ENCODE data around the gene DCANP1. TPM values are rescaled to one million over a fixed set of nuclear protein-coding genes. Genes with fewer than 3 reads are reported as not detected.

Gene DCANP1
- total and polyA plus RNA-seq, 2 of the 13 experiments (the other 11 are each of a cell fraction or from before 2014, with no cell fraction given), result not detected

DNA sequence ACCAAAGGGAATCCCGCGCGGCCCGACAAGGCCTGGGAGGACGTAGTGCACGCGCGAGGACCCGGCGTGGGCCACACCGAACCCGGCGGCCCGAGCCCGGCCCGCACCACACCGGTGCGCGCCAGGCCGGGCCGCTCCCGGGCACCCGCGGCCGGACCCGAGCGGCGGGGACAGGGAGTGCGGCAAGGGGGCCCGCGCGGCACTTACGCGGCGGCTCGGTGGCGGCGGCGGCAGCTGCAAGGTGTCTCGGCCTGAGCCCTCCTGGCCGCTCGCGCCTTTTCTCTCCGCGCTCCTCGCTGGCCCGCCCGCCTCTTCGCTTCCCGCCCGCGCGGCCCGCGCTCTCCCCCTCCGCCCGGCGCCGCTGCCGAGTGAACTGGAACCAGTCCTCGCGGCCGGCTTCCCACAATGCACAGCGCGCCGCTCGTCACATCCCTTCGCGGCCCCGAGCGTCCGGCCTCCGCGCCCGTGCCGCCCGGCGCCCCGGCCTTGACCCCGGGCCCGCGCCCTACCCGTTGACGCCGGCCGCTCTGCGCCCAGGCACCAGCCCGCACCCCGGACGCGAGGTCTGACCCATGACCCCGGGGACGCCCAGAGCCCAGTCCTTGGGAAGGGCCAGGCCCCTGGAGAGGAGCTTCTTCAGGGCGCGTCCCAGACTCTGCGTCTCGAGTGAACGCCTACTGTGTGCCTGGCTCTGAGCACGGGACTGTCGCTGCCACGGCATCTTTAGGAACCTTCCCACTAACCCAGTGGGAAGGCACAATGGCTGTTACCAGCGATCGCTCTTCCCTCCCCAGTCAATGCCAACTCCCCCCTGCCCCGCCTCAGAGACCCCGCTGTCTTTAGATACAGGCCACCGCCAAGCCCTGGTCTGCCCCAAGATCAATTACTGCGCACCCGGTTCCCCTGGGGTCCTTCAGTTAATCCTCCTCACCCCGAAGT, 48.0 kb downstream of the DCANP1 start, which contains the start of gene MACROH2A1 (continued):
- TF ChIP-seq KLF12 (CRISPR knock-in tag; IDR thresholded peaks at IDR 0.05; ENCODE audit: borderline replicate concordance) (no peak), ZFX (CRISPR knock-in tag; IDR thresholded peaks at IDR 0.05; ENCODE audit: low read depth) (peak; percentile 89), CBX5 (CRISPR knock-in tag; IDR thresholded peaks at IDR 0.05; ENCODE audit: borderline replicate concordance) (peak; percentile 47; the same call in 1 of the 2 replicates), YEATS4 (CRISPR knock-in tag; IDR thresholded peaks at IDR 0.05; ENCODE audit: borderline replicate concordance) (peak; percentile 86), MYC (CRISPR knock-in tag; IDR thresholded peaks at IDR 0.05; ENCODE audit: borderline replicate concordance) (peak; percentile 76; the same call in 1 of the 2 replicates), GATAD2A (CRISPR knock-in tag; IDR thresholded peaks at IDR 0.05) (0 out of 2 replicates have a peak, but pooled peaks have one; percentile 13), GABPB1 (CRISPR knock-in tag; IDR thresholded peaks at IDR 0.05) (peak; percentile 91), REPIN1 (CRISPR knock-in tag; IDR thresholded peaks at IDR 0.05; ENCODE audit: borderline replicate concordance, low read depth) (0 out of 2 replicates have a peak, but pooled peaks have one; percentile 5), SP2 (CRISPR knock-in tag; IDR thresholded peaks at IDR 0.05) (0 out of 2 replicates have a peak, but pooled peaks have one; percentile 22), NR2C2 (CRISPR knock-in tag; IDR thresholded peaks at IDR 0.05; ENCODE audit: borderline replicate concordance) (peak; percentile 98), RBFOX2 (IDR thresholded peaks at IDR 0.05; ENCODE audit: low read depth, low read length) (peak; percentile 89), CAMTA2 (CRISPR knock-in tag; IDR thresholded peaks at IDR 0.05; ENCODE audit: borderline replicate concordance) (0 out of 2 replicates have a peak, but pooled peaks have one; percentile 5), ZNF83 (CRISPR knock-in tag; IDR thresholded peaks at IDR 0.05; ENCODE audit: borderline replicate concordance) (0 out of 2 replicates have a peak, but pooled peaks have one; percentile 16)
- TF ChIP-seq, protein P1, sequence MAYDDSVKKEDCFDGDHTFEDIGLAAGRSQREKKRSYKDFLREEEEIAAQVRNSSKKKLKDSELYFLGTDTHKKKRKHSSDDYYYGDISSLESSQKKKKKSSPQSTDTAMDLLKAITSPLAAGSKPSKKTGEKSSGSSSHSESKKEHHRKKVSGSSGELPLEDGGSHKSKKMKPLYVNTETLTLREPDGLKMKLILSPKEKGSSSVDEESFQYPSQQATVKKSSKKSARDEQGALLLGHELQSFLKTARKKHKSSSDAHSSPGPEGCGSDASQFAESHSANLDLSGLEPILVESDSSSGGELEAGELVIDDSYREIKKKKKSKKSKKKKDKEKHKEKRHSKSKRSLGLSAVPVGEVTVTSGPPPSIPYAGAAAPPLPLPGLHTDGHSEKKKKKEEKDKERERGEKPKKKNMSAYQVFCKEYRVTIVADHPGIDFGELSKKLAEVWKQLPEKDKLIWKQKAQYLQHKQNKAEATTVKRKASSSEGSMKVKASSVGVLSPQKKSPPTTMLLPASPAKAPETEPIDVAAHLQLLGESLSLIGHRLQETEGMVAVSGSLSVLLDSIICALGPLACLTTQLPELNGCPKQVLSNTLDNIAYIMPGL (CRISPR knock-in tag; IDR thresholded peaks at IDR 0.05; ENCODE audit: borderline replicate concordance in 1 of 2, low read depth in 1 of 2), result peak in 1 of 2 experiments; percentile 21; a peak in 2 of 4 replicates
- TF ChIP-seq, protein P2, sequence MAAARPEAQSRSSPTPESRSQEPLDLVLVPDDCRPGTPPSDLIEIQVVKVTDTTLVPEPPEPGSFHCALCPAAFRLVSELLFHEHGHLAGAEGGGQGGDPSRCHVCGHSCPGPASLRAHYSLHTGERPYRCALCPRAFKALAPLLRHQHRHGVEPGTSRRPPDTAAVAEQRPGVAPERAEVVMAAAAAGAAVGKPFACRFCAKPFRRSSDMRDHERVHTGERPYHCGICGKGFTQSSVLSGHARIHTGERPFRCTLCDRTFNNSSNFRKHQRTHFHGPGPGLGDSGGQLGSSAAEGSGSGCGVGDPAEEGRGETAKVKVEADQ (CRISPR knock-in tag; IDR thresholded peaks at IDR 0.05; ENCODE audit: borderline replicate concordance), result 0 out of 2 replicates have a peak, but pooled peaks have one; percentile 78

All from HepG2 (cell line).